PC-9 (cell line): ENCODE data around the gene GRIN2D. TPM values are rescaled to one million over a fixed set of nuclear protein-coding genes. Genes with fewer than 3 reads are reported as not detected.
A peak's percentile ranks its signal among the peaks of the same experiment; 100 is the strongest.

Source experiments
- BruUV-seq: library from RNA; stranded (reverse); fragments of 400-500 nt; replicated peaks from 2 replicates; lab custom pipeline; 2021; lab: Mats Ljungman, UMichigan
- CTCF ChIA-PET: fragments of 300-600 bp; sonication (Branson Sonifier 250); formaldehyde crosslinking; loops from one replicate; lab custom pipeline; 2022; ENCODE audit warnings: antibody characterized with exemption; lab: Charles Lee
- POLR2A ChIA-PET: fragments of 300-600 bp; sonication (Branson Sonifier 250); formaldehyde crosslinking; loops from one replicate; lab custom pipeline; 2022; ENCODE audit warnings: antibody characterized with exemption; ENCODE audit not compliant: unreplicated experiment; lab: Charles Lee
- DNase-seq, 2 experiments: peaks; one replicate each; pipeline versions ENCODE4 v3.0.0 to v3.0.0-alpha.2; 2015 to 2022; ENCODE audit warnings: mixed read lengths in 1 of 2
- H2AFZ ChIP-seq: fragments of 200-600 bp; sonication (generic); 2 replicates; pipeline ENCODE4 v1.8.1; 2017; ENCODE audit warnings: antibody characterized with exemption
- H3F3A ChIP-seq: fragments of 200-600 bp; sonication (generic); 2 replicates; pipeline ENCODE4 v1.8.1; 2017; ENCODE audit warnings: antibody characterized with exemption, mild to moderate bottlenecking, low read depth; ENCODE audit not compliant: insufficient read depth
- H3K27ac ChIP-seq: fragments of 200-600 bp; sonication (generic); 2 replicates; pipeline ENCODE4 v1.6.1; 2016; ENCODE audit warnings: mixed run types
- H3K27me3 ChIP-seq: fragments of 200-600 bp; sonication (generic); 2 replicates; pipeline ENCODE4 v1.6.1; 2016; ENCODE audit warnings: low read depth, mixed run types; ENCODE audit not compliant: insufficient read depth
- H3K36me3 ChIP-seq: fragments of 200-600 bp; sonication (generic); 2 replicates; pipeline ENCODE4 v1.6.1; 2016; ENCODE audit warnings: low read depth, mixed run types
- H3K4me1 ChIP-seq: fragments of 200-600 bp; sonication (generic); replicated peaks from 2 replicates; pipeline ENCODE4 v1.6.1; 2016; ENCODE audit warnings: mixed run types; ENCODE audit not compliant: insufficient read depth
- H3K4me2 ChIP-seq: fragments of 200-600 bp; sonication (generic); 2 replicates; pipeline ENCODE4 v1.6.1; 2017; ENCODE audit warnings: mixed run types
- H3K4me3 ChIP-seq: fragments of 200-600 bp; sonication (generic); 2 replicates; pipeline ENCODE4 v1.6.1; 2016; ENCODE audit warnings: mixed run types
- H3K79me2 ChIP-seq: fragments of 200-600 bp; sonication (generic); 2 replicates; pipeline ENCODE4 v1.6.1; 2017; ENCODE audit warnings: low read depth, mixed run types
- H3K9me2 ChIP-seq: fragments of 200-600 bp; sonication (generic); 2 replicates; pipeline ENCODE4 v1.8.1; 2017; ENCODE audit warnings: mild to moderate bottlenecking; ENCODE audit not compliant: insufficient read depth
- H3K9me3 ChIP-seq: fragments of 200-600 bp; sonication (generic); 2 replicates; pipeline ENCODE4 v1.8.1; 2016; ENCODE audit warnings: low read depth; ENCODE audit not compliant: insufficient read depth
- H4K20me1 ChIP-seq: fragments of 200-600 bp; sonication (generic); 2 replicates; pipeline ENCODE4 v1.8.1; 2017; ENCODE audit not compliant: insufficient read depth
- EZH2 ChIP-seq: fragments of 200-600 bp; sonication (generic); IDR thresholded peaks from 2 replicates; pipeline ENCODE4 v1.8.0; 2017; ENCODE audit warnings: antibody characterized with exemption, low read depth
- intact Hi-C: fragments of 100-400 bp; cut with micrococcal nuclease; formaldehyde crosslinking; loops from one replicate; pipeline ENCODE4 v1.10.0; 2022; ENCODE audit not compliant: unreplicated experiment
- total RNA-seq: library from RNA; stranded (reverse); gene quantifications from 2 replicates; pipeline ENCODE4 v1.2.3, GENCODE V29; 2021
- TF ChIP-seq, protein P1 (sequence below): fragments of 200-600 bp; sonication (generic); conservative IDR thresholded peaks from 2 replicates; pipeline ENCODE4 v1.6.1; 2017; ENCODE audit warnings: mixed run types, antibody characterized with exemption, mild to moderate bottlenecking, moderate library complexity

Gene GRIN2D
- total RNA-seq, 1 experiment from 2014 or later, result 3.8 TPM

DNA sequence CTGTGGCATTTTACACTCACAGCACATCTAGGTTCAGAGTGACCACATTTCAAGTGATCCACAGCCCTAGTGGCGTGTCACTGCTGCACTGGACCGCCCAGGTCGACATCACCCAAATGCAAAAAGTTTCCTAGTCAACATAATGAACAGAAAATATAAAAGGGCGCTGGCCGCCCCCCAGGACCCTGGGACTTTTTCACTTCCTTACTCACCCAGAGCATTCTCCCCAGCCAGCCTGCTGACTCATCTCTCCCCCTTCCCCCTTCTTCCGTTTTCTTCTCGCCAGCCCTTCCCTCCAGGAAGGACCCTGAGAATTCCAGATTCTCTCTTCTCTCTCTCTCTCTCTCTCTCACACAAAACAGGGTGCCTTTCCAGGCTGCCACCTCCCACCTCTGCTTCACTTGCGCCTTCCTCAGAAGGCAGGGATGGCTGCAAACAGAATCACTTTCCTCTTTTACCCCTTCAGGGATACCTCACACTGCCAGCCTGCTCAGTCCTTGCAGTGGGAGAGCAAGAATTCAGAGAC lies 31.3 kb downstream of the GRIN2D start:
- no peaks in the 10 kb centered on the region for H3K9me2 ChIP-seq
- CTCF ChIA-PET, result no interaction called here
- H3K79me2 ChIP-seq, result no peaks in the 10 kb centered on the region
- BruUV-seq, result TSS peak; percentile 62
- no peak overlapping the region for H2AFZ ChIP-seq
- TF ChIP-seq, protein P1, sequence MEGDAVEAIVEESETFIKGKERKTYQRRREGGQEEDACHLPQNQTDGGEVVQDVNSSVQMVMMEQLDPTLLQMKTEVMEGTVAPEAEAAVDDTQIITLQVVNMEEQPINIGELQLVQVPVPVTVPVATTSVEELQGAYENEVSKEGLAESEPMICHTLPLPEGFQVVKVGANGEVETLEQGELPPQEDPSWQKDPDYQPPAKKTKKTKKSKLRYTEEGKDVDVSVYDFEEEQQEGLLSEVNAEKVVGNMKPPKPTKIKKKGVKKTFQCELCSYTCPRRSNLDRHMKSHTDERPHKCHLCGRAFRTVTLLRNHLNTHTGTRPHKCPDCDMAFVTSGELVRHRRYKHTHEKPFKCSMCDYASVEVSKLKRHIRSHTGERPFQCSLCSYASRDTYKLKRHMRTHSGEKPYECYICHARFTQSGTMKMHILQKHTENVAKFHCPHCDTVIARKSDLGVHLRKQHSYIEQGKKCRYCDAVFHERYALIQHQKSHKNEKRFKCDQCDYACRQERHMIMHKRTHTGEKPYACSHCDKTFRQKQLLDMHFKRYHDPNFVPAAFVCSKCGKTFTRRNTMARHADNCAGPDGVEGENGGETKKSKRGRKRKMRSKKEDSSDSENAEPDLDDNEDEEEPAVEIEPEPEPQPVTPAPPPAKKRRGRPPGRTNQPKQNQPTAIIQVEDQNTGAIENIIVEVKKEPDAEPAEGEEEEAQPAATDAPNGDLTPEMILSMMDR, result no peak
- no peak for TF ChIP-seq EZH2
- H3F3A ChIP-seq, result peaks cover 5% of the 10 kb centered on the region; the same call in 1 of the 2 replicates
- POLR2A ChIA-PET, result no interaction called here
- intact Hi-C loops, result no loop called here
- H3K27ac ChIP-seq, result 0 out of 2 replicates have a peak overlapping the region, but pooled peaks have one; percentile 39
- 0 out of 2 replicates have a peak overlapping the region, but pooled peaks have one; percentile 32 for H3K4me2 ChIP-seq
- 0 out of 2 replicates have a peak, but pooled peaks cover 29% of the 10 kb centered on the region for H3K36me3 ChIP-seq
- no peak overlapping the region for H3K4me3 ChIP-seq
- H3K9me3 ChIP-seq, result no peaks in the 10 kb centered on the region
- peaks cover 7% of the 10 kb centered on the region; the same call in 1 of the 2 replicates for H3K4me1 ChIP-seq
- H4K20me1 ChIP-seq, result no peaks in the 10 kb centered on the region; the same call in 1 of the 2 replicates
- peak in 1 of 2 experiments; percentile 58 for DNase-seq
- H3K27me3 ChIP-seq, result no peaks in the 10 kb centered on the region

DNA sequence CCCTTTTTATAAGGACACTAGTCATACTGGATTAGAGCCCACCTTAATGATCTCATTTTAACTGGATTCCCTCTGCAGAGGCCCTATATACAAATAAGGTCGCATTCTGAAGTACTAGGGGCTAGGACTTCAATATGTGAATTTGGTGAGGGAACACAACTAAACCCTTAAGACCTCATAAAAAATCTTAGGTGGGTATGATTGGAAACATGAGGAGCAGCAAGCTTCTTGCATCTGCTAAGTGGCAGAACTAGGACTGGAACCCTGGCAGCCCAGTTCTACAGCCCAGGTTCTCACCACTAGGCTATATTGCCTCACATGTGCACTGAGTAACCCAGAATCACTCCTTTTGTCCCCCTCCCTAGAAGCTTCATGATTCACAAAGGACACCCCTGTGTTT lies 35.2 kb downstream of the GRIN2D start:
- Histone ChIP-seq H3K27me3 (no peaks in the 10 kb centered on the region), H3K9me3 (no peaks in the 10 kb centered on the region), H2AFZ (no peak overlapping the region), H4K20me1 (no peaks in the 10 kb centered on the region; the same call in 1 of the 2 replicates), H3K4me3 (no peak overlapping the region), H3F3A (peaks cover 22% of the 10 kb centered on the region), H3K36me3 (peaks cover 34% of the 10 kb centered on the region), H3K4me2 (no peak overlapping the region), H3K79me2 (no peaks in the 10 kb centered on the region), H3K27ac (no peak overlapping the region), H3K9me2 (no peaks in the 10 kb centered on the region), H3K4me1 (peaks cover 7% of the 10 kb centered on the region; the same call in 1 of the 2 replicates)
- TF ChIP-seq EZH2, result no peak
- TF ChIP-seq, protein P1, result no peak
- CTCF ChIA-PET, result no interaction called here
- POLR2A ChIA-PET, result no interaction called here
- intact Hi-C loops, result no loop called here
- DNase-seq, result no peak
- BruUV-seq, result no TSS peak

DNA sequence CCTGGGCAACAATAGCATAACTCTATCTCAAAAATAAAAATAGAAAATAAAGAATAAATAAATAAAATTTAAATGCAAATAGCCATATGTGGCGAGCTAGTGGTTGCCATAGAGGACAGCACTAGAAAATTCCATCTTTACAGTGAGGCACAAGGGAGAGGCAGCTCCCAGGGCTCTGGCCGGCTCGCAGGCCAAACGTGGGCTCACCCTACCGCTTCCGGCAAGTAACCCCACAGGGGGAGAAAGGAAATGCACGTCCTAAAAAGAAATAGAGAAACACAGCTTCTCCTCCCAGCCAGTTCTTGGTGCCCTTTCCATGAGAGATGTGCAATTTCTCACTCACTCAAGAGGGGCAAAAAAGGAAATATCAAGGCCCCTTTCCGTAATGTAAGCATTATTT lies 39.9 kb downstream of the GRIN2D start:
- no peak overlapping the region for H3K27ac ChIP-seq
- no peaks in the 10 kb centered on the region for H3K27me3 ChIP-seq
- no peak overlapping the region for H3K4me2 ChIP-seq
- H2AFZ ChIP-seq, result no peak overlapping the region
- no peaks in the 10 kb centered on the region for H3K79me2 ChIP-seq
- H3K36me3 ChIP-seq, result peaks cover 21% of the 10 kb centered on the region
- ChIA-PET CTCF (no interaction called here), POLR2A (no interaction called here)
- no peaks in the 10 kb centered on the region; the same call in 1 of the 2 replicates for H4K20me1 ChIP-seq
- TF ChIP-seq, protein P1, result no peak
- TF ChIP-seq EZH2, result no peak
- BruUV-seq, result no TSS peak
- H3K4me1 ChIP-seq, result no peaks in the 10 kb centered on the region
- DNase-seq, result no peak
- H3K4me3 ChIP-seq, result no peak overlapping the region
- no peaks in the 10 kb centered on the region for H3K9me3 ChIP-seq
- intact Hi-C loops, result no loop called here
- no peaks in the 10 kb centered on the region for H3K9me2 ChIP-seq
- H3F3A ChIP-seq, result peaks cover 34% of the 10 kb centered on the region
